ENCODE data around the gene FAM120C.

The FAM120C gene
- total RNA-seq: 3.3 to 16.5 (median 9.3) reads per million in 17 experiments

- DNase-seq: peak; percentile 62 to 87 (median 77)
Observed at GRCh38 chrX:54182864-54183613, at the start of gene FAM120C. Gene FAM120C, minus strand, starts transcription at chrX:54183254. Its CDS starts 56 bp downstream, at chrX:54183198.

- DNase-seq: no peak
Observed at GRCh38 chrX:54230435-54231148, 47.5 kb upstream of the FAM120C start.

GRCh38 chrX:54223581-54223980, 40.5 kb upstream of the FAM120C start:
- no peak for DNase-seq

- no peak for DNase-seq
Observed at GRCh38 chrX:54213603-54214002, 30.5 kb upstream of the FAM120C start.

GRCh38 chrX:54208531-54208930, 25.5 kb upstream of the FAM120C start:
- DNase-seq: peak in 1 of 4 experiments; percentile 2

GRCh38 chrX:54198262-54198661, 15.2 kb upstream of the FAM120C start:
- no peak for DNase-seq

- no peak for DNase-seq
Observed at GRCh38 chrX:54194982-54195588, 12.0 kb upstream of the FAM120C start.

GRCh38 chrX:54193085-54193821, 10.2 kb upstream of the FAM120C start:
- no peak for DNase-seq

GRCh38 chrX:54184474-54184873, 1.4 kb upstream of the FAM120C start:
- DNase-seq: no peak

GRCh38 chrX:54182194-54182863, 725 bp downstream of the FAM120C start:
- DNase-seq: peak; percentile 50 to 73 (median 55)

- peak in 2 of 4 experiments; percentile 0 to 14 for DNase-seq
Observed at GRCh38 chrX:54181202-54181953, 1.7 kb downstream of the FAM120C start.

- DNase-seq: no peak
Observed at GRCh38 chrX:54180403-54180802, 2.7 kb downstream of the FAM120C start.

- DNase-seq: peak in 3 of 4 experiments; percentile 1 to 29 (median 24)
Observed at GRCh38 chrX:54178100-54178940, 4.7 kb downstream of the FAM120C start.

- DNase-seq: peak in 2 of 4 experiments; percentile 17 to 36
Observed at GRCh38 chrX:54177306-54177705, 5.7 kb downstream of the FAM120C start.

- DNase-seq: no peak
Observed at GRCh38 chrX:54173791-54174190, 9.3 kb downstream of the FAM120C start.

GRCh38 chrX:54172455-54172854, 10.6 kb downstream of the FAM120C start:
- DNase-seq: no peak

- DNase-seq: no peak
Observed at GRCh38 chrX:54171527-54172250, 11.4 kb downstream of the FAM120C start.

GRCh38 chrX:54171091-54171490, 12.0 kb downstream of the FAM120C start:
- no peak for DNase-seq

- no peak for DNase-seq
Observed at GRCh38 chrX:54166915-54167314, 16.1 kb downstream of the FAM120C start.

GRCh38 chrX:54157561-54157960, 25.5 kb downstream of the FAM120C start:
- no peak for DNase-seq
